Smooth muscle cell (in vitro differentiated cells): Measurements from ENCODE around the gene NUP210L. TPM values are rescaled to one million over a fixed set of nuclear protein-coding genes. Genes with fewer than 3 reads are reported as not detected.

Experiments used
- DNase-seq: peaks from one replicate; lab custom pipeline; 2025; ENCODE audit not compliant: unreplicated experiment; lab: John Stamatoyannopoulos, UW
- H2AFZ ChIP-seq: fragments of 200-600 bp; sonication (generic); 2 replicates; pipeline ENCODE4 v1.6.0; 2016; ENCODE audit warnings: antibody characterized with exemption, low read depth, mild to moderate bottlenecking
- H3F3A ChIP-seq: fragments of 200-600 bp; sonication (generic); 2 replicates; pipeline ENCODE4 v1.6.0; 2017; ENCODE audit warnings: antibody characterized with exemption, low read depth
- H3K27ac ChIP-seq: fragments of 200-600 bp; sonication (generic); 2 replicates; pipeline ENCODE4 v1.5.1; 2016; ENCODE audit warnings: low read depth, mild to moderate bottlenecking
- H3K27me3 ChIP-seq: fragments of 200-600 bp; sonication (generic); 2 replicates; pipeline ENCODE4 v1.6.1; 2016; ENCODE audit warnings: low read depth, mild to moderate bottlenecking
- H3K36me3 ChIP-seq: fragments of 200-600 bp; sonication (generic); 2 replicates; pipeline ENCODE4 v1.5.1; 2016; ENCODE audit warnings: low read depth
- H3K4me1 ChIP-seq: fragments of 200-600 bp; sonication (generic); 2 replicates; pipeline ENCODE4 v1.5.1; 2016; ENCODE audit warnings: low read depth
- H3K4me2 ChIP-seq: fragments of 200-600 bp; sonication (generic); 2 replicates; pipeline ENCODE4 v1.6.0; 2016; ENCODE audit warnings: mild to moderate bottlenecking
- H3K4me3 ChIP-seq: fragments of 200-600 bp; sonication (generic); 2 replicates; pipeline ENCODE4 v1.5.1; 2016; ENCODE audit warnings: mild to moderate bottlenecking
- H3K79me2 ChIP-seq: fragments of 200-600 bp; sonication (generic); 2 replicates; pipeline ENCODE4 v1.6.0; 2016; ENCODE audit warnings: low read depth, mild to moderate bottlenecking
- H3K9ac ChIP-seq: fragments of 200-600 bp; sonication (generic); 2 replicates; pipeline ENCODE4 v1.6.0; 2016; ENCODE audit warnings: low read depth
- H3K9me3 ChIP-seq: fragments of 200-600 bp; sonication (generic); replicated peaks from 2 replicates; pipeline ENCODE4 v1.5.1; 2016; ENCODE audit warnings: low read depth
- H4K20me1 ChIP-seq: fragments of 200-600 bp; sonication (generic); 2 replicates; pipeline ENCODE4 v1.6.0; 2016; ENCODE audit warnings: low read depth
- WGBS: methylation state at CpG from one replicate; pipeline ENCODE4 v1.1.7; 2016; ENCODE audit warnings: low lambda C conversion rate; 5-methylcytosine and 5-hydroxymethylcytosine counted together
- polyA plus RNA-seq: library from polyadenylated mRNA; unstranded; fragments of >200 nt; fragmentation: Nextera tagmentation; extraction: Ambion mirVana; gene quantifications from 2 replicates; pipeline ENCODE4 v1.2.1, GENCODE V29; 2016
- total RNA-seq: library from RNA; depleted of rRNA; stranded (reverse); fragments of >200 nt; gene quantifications from 2 replicates; pipeline ENCODE4 v1.2.3, GENCODE V29; 2014
- TF ChIP-seq, protein P1 (sequence below): fragments of 200-600 bp; sonication (generic); IDR thresholded peaks from 2 replicates; pipeline ENCODE4 v1.5.1; 2017; ENCODE audit warnings: borderline replicate concordance, mild to moderate bottlenecking, antibody characterized with exemption; ENCODE audit not compliant: insufficient read depth, poor library complexity, severe bottlenecking

Gene NUP210L
- total and polyA plus RNA-seq, 2 experiments from 2014 or later = 0.90 TPM; not detected in 1

GRCh38 chr1:154178911-154179811, 24.3 kb upstream of the NUP210L start:
- Histone ChIP-seq H2AFZ (no peak overlapping the region), H3K4me3 (peak overlapping the region; percentile 85), H3K4me1 (peaks cover 47% of the 10 kb centered on the region), H4K20me1 (peaks cover 83% of the 10 kb centered on the region), H3K79me2 (peaks cover 88% of the 10 kb centered on the region), H3K9me3 (no peaks in the 10 kb centered on the region), H3K36me3 (no peaks in the 10 kb centered on the region), H3K27ac (peak overlapping the region; percentile 38), H3F3A (peaks cover 12% of the 10 kb centered on the region), H3K9ac (peak overlapping the region; percentile 1), H3K27me3 (no peaks in the 10 kb centered on the region), H3K4me2 (peak overlapping the region; percentile 75)
- WGBS = 76% methylated on average over 10 of the region's 10 CpGs
- TF ChIP-seq, protein P1, sequence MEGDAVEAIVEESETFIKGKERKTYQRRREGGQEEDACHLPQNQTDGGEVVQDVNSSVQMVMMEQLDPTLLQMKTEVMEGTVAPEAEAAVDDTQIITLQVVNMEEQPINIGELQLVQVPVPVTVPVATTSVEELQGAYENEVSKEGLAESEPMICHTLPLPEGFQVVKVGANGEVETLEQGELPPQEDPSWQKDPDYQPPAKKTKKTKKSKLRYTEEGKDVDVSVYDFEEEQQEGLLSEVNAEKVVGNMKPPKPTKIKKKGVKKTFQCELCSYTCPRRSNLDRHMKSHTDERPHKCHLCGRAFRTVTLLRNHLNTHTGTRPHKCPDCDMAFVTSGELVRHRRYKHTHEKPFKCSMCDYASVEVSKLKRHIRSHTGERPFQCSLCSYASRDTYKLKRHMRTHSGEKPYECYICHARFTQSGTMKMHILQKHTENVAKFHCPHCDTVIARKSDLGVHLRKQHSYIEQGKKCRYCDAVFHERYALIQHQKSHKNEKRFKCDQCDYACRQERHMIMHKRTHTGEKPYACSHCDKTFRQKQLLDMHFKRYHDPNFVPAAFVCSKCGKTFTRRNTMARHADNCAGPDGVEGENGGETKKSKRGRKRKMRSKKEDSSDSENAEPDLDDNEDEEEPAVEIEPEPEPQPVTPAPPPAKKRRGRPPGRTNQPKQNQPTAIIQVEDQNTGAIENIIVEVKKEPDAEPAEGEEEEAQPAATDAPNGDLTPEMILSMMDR = no peak
- DNase-seq = no peak

- peaks cover 39% of the 10 kb centered on the region for H3K4me1 ChIP-seq
- H3K79me2 ChIP-seq = peaks cover 99% of the 10 kb centered on the region
- WGBS = 62% methylated on average over 2 of the region's 2 CpGs
- H3K27me3 ChIP-seq = no peaks in the 10 kb centered on the region
- peaks cover 94% of the 10 kb centered on the region for H4K20me1 ChIP-seq
- H3K9ac ChIP-seq = peak overlapping the region; percentile 1
- no peak for DNase-seq
- TF ChIP-seq, protein P1 = no peak
- H3K4me2 ChIP-seq = peak overlapping the region; percentile 75
- H2AFZ ChIP-seq = no peak overlapping the region
- no peak overlapping the region for H3K4me3 ChIP-seq
- H3K36me3 ChIP-seq = peaks cover under 1% of the 10 kb centered on the region
- peaks cover 12% of the 10 kb centered on the region for H3F3A ChIP-seq
- no peaks in the 10 kb centered on the region for H3K9me3 ChIP-seq
- H3K27ac ChIP-seq = peak overlapping the region; percentile 38
Observed at GRCh38 chr1:154178013-154178412, 23.1 kb upstream of the NUP210L start.

DNA sequence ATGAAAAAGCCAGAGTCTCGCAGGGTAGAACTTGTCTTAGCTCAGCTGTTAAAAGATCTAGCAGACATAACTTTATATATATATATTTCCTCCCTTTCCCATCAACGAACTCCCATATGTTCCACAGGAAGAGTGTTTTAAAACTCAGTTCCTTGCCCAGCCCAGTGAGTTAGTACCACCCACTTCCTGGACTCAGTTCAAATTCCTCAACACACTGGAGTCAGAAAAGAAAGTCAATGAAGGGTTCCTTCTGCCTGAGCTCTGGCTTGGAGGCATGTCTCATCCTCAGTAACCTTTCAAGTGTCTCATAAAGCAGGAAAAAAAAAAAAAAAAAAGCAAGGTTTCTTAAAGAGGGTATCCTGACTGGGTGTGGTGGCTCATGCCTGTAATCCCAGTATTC, 21.5 kb upstream of the NUP210L start:
- Histone ChIP-seq H3K4me1 (peaks cover 36% of the 10 kb centered on the region), H4K20me1 (peaks cover 100% of the 10 kb centered on the region), H3F3A (peaks cover 12% of the 10 kb centered on the region), H3K9ac (no peak overlapping the region), H3K79me2 (peaks cover 99% of the 10 kb centered on the region), H3K36me3 (peaks cover 18% of the 10 kb centered on the region), H3K4me3 (no peak overlapping the region), H3K4me2 (no peak overlapping the region), H2AFZ (no peak overlapping the region), H3K27me3 (no peaks in the 10 kb centered on the region), H3K9me3 (no peaks in the 10 kb centered on the region), H3K27ac (peak overlapping the region; percentile 38)
- WGBS = 82% methylated on average over 2 of the region's 2 CpGs
- TF ChIP-seq, protein P1 = no peak
- DNase-seq = no peak
